ENCODE data around the gene STARD3NL.

DNA sequence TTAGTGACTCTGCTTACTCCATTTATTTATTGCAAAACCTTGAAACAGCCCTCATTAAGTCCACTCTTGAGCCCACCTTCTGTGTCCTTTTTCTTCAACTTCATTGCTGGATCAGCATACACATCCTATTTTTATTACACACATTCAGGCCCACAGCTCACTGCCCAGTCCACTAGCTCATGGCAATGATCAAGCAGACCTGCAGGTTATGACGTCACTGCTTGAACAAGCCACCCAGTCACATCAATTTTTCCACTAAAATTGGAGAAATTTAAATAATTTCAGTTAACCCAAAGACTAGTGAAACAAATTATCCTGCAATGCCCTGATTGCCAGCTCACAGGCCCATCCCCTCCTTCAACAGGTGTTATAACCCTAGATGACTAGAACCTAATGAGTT, 16.0 kb upstream of the STARD3NL start:
- TF ChIP-seq POLR2A (IDR thresholded peaks at IDR 0.05; ENCODE audit: low read length) = no peak
- no peak for TF ChIP-seq GATA1 (IDR thresholded peaks at IDR 0.05; ENCODE audit: low read depth, low read length)

All from erythroblast (primary cell).